Neural crest cell (in vitro differentiated cells): ENCODE measurements around the gene DGCR8. TPM values are rescaled to one million over a fixed set of nuclear protein-coding genes. Genes with fewer than 3 reads are reported as not detected.

Experiments used
- DNase-seq: peaks from one replicate; pipeline ENCODE4 v3.0.0; 2021; ENCODE audit warnings: low read depth, mixed read lengths, low spot score
- H3K27ac Mint-ChIP-seq: one replicate; pipeline ENCODE4 v1.8.0; 2021; ENCODE audit warnings: mild to moderate bottlenecking, mixed read lengths; ENCODE audit not compliant: unreplicated experiment
- H3K27me3 Mint-ChIP-seq: 2 replicates; pipeline ENCODE4 v1.8.0; 2021; ENCODE audit warnings: low read depth, mild to moderate bottlenecking, mixed read lengths
- H3K36me3 Mint-ChIP-seq: 2 replicates; pipeline ENCODE4 v1.8.0; 2021; ENCODE audit warnings: low read depth, mild to moderate bottlenecking, mixed read lengths
- H3K4me1 Mint-ChIP-seq: 2 replicates; pipeline ENCODE4 v1.8.0; 2021; ENCODE audit warnings: mixed read lengths
- H3K4me3 Mint-ChIP-seq: one replicate; pipeline ENCODE4 v1.8.0; 2021; ENCODE audit warnings: mild to moderate bottlenecking, mixed read lengths
- H3K9me3 Mint-ChIP-seq: 2 replicates; pipeline ENCODE4 v1.8.0; 2021; ENCODE audit warnings: mixed read lengths
- CTCF ChIP-seq: fragments of 200-600 bp; sonication (generic); conservative IDR thresholded peaks from 2 replicates; pipeline ENCODE4 v1.5.0; 2021; ENCODE audit warnings: antibody characterized with exemption, mild to moderate bottlenecking
- total RNA-seq: library from RNA; stranded (reverse); gene quantifications from 2 replicates; pipeline ENCODE4 v1.2.1, GENCODE V29; 2021

The DGCR8 gene
- total RNA-seq, 1 donor from 2014 or later = 86.5 TPM

- peaks cover 3% of the 10 kb centered on the region for H3K36me3 Mint-ChIP-seq
- no peak overlapping the region for H3K27ac Mint-ChIP-seq
- H3K27me3 Mint-ChIP-seq = no peaks in the 10 kb centered on the region
- no peak for TF ChIP-seq CTCF
- no peaks in the 10 kb centered on the region for H3K9me3 Mint-ChIP-seq
- DNase-seq = no peak
- no peak overlapping the region for H3K4me3 Mint-ChIP-seq
- peaks cover 14% of the 10 kb centered on the region for H3K4me1 Mint-ChIP-seq
Observed at GRCh38 chr22:20039683-20040325, 40.2 kb upstream of the DGCR8 start.

- Mint-ChIP-seq H3K9me3 (no peaks in the 10 kb centered on the region), H3K27me3 (no peaks in the 10 kb centered on the region), H3K36me3 (peaks cover 3% of the 10 kb centered on the region), H3K4me1 (peaks cover 14% of the 10 kb centered on the region), H3K27ac (no peak overlapping the region), H3K4me3 (no peak overlapping the region)
- TF ChIP-seq CTCF = no peak
- no peak for DNase-seq
Observed at GRCh38 chr22:20040327-20041200, 39.5 kb upstream of the DGCR8 start.

- Mint-ChIP-seq H3K27me3 (no peaks in the 10 kb centered on the region), H3K4me1 (peaks cover 4% of the 10 kb centered on the region), H3K27ac (peak overlapping the region; percentile 67), H3K4me3 (no peak overlapping the region), H3K9me3 (no peaks in the 10 kb centered on the region), H3K36me3 (peaks cover 6% of the 10 kb centered on the region)
- no peak for DNase-seq
- no peak for TF ChIP-seq CTCF
Observed at GRCh38 chr22:20043057-20043996, 36.7 kb upstream of the DGCR8 start.

- H3K27me3 Mint-ChIP-seq = no peaks in the 10 kb centered on the region
- no peaks in the 10 kb centered on the region for H3K9me3 Mint-ChIP-seq
- no peak overlapping the region for H3K4me3 Mint-ChIP-seq
- peak overlapping the region; percentile 67 for H3K27ac Mint-ChIP-seq
- no peak for TF ChIP-seq CTCF
- H3K36me3 Mint-ChIP-seq = peaks cover 13% of the 10 kb centered on the region
- H3K4me1 Mint-ChIP-seq = no peaks in the 10 kb centered on the region
- DNase-seq = no peak
Observed at GRCh38 chr22:20043997-20044342, 36.1 kb upstream of the DGCR8 start.

- no peak overlapping the region for H3K27ac Mint-ChIP-seq
- H3K4me3 Mint-ChIP-seq = no peak overlapping the region
- TF ChIP-seq CTCF = no peak
- no peaks in the 10 kb centered on the region for H3K9me3 Mint-ChIP-seq
- DNase-seq = no peak
- no peaks in the 10 kb centered on the region for H3K27me3 Mint-ChIP-seq
- no peaks in the 10 kb centered on the region for H3K4me1 Mint-ChIP-seq
- peaks cover 16% of the 10 kb centered on the region for H3K36me3 Mint-ChIP-seq
Observed at GRCh38 chr22:20044495-20045151, 35.4 kb upstream of the DGCR8 start.
